ENCODE measurements around the gene PPP1R13B.

Gene PPP1R13B

DNA sequence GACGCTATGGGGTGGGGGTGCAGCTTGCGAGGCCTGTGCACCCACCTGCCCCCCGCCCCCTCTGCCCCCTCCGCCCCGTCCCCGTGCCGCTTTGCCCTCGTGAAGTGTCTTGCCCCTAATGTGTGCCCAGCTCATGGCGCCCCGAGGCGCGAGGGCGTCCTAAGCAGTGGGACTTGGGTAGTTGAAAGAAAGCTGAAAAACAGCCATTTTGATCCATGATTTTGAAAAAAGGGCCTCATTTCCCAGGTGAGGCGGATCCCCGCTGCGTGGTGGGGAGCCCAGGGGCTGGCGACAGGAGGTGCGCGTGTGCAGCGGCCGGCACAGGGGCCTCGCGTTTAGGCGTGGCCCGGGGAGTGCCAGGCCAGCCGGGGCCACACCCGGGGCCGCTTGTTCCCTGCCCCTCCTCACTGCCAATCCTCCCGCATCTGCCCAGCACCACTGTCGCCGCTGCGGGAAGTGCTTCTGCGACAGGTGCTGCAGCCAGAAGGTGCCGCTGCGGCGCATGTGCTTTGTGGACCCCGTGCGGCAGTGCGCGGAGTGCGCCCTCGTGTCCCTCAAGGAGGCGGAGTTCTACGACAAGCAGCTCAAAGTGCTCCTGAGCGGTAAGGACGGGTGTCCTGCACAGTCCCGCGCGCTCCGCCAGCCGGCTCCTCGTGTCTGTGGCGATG is 119.9 kb downstream of the PPP1R13B start:
- DNase-seq, result no peak

DNA sequence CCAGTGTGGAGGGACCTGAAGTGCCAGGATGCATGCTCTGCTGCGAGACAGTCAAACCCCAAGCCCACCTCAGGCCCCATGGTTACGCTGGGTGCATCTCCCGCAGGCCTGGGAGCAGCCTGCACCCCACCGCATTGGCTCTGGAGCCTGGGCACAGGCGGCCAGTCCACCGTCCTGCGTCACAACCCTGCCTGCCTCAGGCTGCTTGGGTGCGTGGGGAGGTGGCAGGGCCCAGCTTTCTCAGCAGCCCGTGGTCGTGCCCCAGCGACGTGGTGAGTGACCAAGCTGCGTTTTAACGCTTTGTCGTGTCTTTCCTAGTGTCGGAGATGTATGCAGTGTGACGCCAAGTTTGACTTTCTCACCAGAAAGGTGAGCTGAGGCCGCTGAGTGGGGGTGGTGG is 120.9 kb downstream of the PPP1R13B start:
- DNase-seq, result no peak

DNA sequence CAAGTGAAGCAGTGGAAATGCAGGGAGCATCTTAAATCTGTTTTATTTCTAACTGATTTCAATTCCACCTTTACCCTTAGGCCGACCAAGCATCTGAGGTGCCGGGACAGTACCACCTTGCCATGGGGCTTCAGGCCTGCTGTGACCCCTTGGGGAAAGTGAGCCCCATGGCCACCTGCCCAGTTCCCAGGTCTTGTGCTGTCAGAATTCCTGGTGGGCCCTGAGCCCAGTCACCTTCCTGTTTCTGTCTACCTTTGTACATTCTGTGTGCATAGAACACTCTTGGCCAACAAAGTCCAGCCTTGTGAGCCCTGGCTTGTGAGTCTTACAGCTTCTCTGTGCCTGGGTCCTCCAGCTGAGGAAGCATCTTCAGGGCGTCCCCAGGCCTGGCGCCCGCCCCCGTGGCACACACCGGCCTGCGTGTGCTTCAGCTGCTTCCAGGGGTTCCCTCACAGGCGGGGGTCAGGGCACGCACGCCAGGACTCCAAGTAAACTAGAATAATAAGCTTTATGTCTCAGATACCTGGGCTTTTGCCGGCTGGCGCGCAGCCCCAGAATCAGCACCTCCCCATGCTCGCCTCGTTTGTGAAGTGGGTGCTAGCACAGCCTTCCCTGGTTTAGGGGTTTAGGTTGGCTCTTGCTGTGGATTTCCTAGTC is 121.5 kb downstream of the PPP1R13B start:
- no peak for DNase-seq

DNA sequence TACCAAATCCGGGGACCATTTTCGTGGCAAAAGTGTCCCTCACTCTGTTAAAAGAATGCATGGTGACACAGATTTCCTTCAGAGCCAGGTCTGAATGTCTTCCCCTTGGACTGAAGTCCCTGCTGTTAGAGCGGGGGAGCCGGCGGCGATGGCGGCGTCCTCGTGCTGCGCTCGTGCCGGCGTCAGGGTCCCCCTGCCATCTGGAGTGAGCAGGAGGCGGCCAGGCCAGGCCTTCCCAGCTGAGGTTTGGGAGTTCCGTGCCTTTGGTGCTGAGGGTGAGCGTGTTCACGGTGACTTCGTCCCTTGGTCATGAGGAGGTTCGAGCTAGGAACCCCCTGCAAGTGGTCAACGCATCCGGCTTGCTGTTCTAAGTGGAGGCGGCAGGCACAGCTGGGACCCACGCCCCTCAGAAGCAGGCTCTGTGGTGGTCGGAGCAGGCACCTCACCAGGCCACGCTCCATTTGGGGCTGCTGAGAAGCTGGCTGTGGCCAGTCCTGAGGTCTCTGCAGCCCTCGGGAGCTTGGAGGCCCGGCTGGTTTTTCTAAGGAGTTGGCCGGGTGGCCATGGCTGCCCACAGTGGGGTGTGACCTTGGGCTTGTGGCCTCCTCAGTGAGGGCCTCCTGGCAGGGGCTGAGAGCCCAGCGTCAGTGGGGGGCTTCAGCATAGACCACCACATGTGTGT is 122.2 kb downstream of the PPP1R13B start:
- no peak for DNase-seq

DNA sequence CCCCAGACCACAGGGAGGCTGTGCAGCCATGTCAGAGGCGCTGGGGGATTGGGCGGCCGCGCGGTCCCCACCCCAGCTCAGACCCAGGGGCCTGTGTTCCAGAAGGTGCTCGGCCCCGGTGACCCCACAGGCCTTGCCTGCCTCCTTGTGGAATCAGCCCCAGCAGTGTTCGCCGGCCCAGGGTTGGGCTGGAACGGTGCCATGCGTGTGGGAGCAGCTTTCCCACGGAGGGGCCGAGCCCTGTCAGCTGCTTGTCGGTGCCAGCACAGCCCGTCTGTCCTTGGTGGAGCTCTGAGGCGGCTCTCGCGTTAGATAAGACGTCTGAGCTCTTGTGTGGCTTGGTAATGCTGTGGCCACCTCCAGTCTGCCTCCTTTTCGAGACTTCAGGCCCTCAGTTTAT is 123.3 kb downstream of the PPP1R13B start:
- no peak for DNase-seq

DNA sequence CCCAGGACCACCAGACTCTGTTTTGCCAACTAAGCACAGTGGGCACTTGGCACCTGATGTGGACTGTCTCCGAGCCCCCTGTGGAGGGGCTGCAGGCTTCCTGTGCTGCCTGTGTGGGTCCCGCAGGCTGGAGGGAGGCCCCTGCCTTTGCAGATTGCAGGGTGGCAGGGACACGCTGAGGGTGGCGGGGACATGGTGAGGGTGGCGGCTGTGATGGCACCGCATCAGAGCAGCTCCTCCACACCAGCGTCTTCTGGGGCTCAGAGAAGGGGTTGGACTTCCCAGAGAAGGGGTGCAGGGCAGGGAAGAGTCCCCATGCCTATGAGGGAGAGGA is 123.7 kb downstream of the PPP1R13B start:
- no peak for DNase-seq

DNA sequence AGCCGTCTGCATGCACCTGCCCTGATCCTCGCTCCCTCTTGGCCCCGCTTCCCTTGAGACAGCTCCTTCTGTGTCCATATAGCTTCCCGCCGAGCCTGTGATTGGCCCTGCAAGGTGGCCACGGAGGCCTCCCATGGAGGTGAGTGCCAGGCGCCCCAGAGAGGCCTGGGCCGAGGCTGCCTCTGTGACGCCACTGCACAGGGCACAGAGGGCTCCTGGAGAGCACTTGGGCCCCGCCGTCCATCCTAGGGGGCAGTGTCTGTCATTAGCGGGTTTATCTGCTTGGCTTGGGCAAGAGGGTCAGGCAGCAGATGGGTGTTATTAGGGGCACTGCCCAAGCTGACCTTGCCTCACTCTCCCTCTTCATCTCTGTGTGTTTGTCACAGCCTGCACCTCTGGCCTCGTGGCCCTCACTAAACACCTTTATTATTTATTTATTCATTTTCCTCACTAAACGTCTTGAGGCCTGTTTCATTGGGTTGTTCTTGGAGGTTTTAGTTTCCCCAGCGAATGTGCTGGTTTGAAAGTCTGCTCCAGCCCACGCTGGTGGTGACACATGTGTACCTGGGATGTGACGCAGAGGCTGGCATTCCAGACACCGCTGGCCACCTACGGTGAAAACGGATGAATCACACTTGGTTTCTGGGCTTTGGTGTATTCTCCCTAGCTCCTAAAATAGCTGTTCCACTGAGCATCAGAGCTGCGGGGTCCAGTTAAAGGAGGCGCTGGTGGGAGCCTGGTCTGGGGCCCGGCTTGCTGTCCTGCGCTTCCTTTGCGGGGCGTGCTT is 125.8 kb downstream of the PPP1R13B start:
- no peak for DNase-seq

DNA sequence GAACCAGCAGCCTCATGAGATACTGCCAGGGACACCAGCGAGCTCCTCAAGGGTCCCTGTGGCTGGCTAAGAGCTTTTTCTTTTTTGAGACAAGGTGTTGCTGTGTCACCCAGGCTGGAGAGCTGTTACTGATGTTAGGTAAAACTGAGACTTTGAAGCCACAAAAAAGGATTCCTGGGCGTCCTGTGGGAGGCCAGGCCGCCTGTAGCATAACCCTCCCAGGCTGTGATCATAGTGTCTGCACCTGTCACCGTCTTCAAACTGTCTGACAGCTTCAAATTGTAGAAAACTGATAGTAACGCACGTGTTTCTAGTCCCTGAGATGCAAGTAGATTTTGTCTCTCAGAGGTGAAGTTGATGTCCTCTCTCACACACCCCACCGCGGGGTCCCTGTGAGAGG is 127.6 kb downstream of the PPP1R13B start:
- no peak for DNase-seq

DNA sequence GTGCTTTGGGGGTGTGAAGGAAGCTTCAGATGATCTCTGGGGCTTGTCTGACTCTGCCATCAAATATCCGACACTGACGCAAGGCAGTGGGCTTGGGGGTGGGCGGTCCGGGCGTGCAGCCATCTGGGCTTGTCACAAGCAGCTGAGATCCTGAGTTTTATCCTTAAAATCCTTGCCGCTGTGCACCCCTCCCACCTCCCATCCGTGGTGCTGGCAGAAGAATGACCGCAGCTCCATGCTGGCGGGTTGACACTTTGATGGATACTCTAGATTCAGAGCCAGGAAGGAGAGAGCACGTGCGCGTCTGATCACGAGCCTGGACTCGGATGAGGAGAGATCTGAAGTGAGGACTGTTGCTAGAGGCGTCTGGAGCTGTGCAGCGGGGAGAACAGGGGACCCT is 128.8 kb downstream of the PPP1R13B start:
- no peak for DNase-seq

DNA sequence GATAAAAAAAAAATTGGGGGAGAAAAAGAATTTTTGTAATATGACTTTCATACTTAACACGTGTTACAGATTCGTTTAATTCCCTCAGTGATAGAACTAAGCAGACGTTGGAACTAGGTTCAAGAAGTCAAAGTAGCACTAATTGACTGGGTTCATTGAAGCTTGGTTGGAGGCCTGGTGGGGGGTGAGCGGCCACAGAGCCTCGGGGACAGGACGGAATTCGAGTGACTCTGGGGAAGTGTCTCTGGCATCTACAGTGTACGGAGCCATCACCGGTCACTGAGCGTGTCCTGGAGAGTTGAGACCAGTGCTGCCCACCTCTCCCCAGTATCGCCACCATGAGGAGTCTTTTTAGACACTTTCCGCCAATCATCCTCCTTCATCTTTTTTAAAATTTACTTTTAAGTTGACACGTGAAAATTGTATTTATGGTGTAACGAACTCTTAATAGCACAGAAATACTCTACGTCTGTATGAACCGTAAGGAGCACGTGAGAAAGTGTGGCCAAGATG is 130.4 kb downstream of the PPP1R13B start:
- no peak for DNase-seq

DNA sequence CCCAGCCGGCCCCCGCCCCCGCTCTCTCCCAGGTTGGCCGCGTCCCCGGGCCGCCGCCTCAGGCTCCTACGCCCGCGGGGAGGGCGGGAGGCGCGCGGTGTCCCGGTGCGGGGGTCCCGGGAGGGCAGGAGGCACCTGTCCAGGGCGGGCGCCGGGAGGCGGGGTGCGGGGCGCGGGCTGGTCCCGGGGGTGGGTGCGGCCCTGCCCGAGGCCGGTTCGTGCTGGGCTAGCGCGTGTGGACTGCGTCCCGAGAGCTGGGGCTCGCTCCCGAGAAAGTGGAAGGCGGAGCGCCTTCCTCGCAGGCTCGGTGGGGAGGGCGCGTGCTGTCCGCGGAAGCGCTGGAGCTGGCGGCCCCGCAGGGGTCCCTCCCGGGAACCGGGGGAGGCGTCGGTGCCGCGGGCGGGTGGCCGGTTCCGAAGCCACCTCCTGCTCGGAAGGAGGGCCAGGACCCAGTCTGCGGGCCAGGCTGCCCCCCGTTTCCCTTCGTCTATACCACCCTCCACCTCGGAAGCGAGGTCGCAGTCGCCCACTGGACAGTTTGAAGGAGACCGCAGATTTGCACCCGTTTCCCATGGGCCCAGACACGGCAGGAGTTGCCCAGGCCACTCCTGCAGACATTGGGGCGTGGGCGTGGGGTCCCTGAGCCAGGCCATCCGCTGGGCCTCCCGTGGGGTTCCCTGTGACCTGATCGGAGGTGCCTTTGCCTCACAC is 131.1 kb downstream of the PPP1R13B start:
- peak in 1 of 5 donors; percentile 28 for DNase-seq

DNA sequence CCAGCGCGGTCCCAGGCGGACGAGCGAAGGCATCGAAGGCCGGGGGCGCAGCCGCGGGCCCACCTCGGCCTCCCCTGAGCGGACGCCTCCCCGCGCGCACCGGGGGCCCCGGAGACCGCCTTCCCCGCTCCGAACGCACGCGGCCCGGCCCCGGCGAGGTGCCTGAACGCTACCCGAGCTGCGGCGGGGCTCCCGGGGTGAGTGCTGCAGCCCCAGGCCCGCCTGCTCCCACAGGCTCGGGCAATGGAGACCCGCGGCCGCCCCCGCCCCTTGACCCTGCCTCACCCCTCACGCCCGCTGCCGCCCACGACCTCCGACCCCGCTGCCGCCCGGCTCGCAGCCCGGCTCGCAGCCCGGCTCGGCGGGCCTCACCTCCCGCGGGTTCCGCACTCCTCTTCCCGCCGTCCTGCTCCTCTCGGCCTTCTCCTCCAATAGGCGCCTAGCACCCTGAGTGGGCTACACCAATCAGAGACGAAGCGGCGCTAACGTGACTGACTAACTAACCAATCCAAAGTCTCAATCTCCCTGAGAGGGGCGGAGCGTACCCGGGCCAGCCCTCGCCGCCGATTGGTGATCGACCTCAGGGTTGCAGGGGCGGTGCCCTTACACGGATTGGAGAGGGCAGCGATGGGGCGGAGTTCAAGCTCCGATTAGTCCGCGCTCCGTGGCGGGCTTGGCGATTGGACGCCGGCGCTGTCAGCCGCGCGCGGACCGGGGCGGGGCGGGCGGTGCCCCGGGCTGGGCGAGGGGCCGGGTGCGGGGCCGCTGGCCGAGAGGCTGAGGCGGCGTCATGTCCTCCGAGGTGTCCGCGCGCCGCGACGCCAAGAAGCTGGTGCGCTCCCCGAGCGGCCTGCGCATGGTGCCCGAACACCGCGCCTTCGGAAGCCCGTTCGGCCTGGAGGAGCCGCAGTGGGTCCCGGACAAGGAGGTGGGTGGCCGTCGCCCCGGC is 132.0 kb downstream of the PPP1R13B start, which contains the start of the genes XRCC3 and ZFYVE21:
TSS of gene XRCC3 (minus strand) at position 400 of the 949 bp plus-strand sequence. CDS start 4,364 bp downstream, outside the sequence.
TSS of gene ZFYVE21 (plus strand) at position 759 of the 949 bp plus-strand sequence. CDS start at position 791, 32 bp downstream.
- DNase-seq, result peak; percentile 98 to 99 (median 99)

DNA sequence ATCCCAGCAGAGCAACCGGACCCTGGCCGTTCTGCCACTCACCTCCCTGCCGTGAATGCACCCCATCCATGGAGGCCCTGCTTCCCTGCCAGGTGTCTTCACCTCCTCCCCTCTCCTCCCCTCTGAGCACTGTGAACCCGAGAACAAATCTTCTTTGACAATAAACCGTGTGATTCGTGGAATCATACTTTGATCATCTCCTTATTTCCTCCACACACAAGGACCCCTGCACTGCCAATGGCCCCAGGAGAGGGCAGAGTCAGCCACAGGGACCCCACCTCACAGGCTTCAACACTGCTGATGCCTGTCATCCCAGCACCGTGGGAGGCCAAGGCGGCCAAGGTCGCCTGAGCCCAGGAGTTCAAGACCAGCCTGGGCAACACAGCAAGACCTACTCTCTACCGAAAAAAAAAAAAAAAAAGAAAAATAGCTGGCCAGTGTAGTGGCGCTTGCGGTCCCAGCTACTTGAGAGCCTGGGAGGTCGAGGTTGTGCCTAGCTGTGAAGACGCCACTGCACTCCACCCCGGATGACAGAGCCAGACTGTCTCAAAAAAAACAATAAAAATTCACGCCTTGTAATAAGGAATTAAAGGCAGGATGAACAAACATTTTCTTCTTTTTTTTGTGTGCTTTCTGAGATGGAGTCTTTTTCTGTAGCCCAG is 133.2 kb downstream of the PPP1R13B start:
- DNase-seq, result no peak

DNA sequence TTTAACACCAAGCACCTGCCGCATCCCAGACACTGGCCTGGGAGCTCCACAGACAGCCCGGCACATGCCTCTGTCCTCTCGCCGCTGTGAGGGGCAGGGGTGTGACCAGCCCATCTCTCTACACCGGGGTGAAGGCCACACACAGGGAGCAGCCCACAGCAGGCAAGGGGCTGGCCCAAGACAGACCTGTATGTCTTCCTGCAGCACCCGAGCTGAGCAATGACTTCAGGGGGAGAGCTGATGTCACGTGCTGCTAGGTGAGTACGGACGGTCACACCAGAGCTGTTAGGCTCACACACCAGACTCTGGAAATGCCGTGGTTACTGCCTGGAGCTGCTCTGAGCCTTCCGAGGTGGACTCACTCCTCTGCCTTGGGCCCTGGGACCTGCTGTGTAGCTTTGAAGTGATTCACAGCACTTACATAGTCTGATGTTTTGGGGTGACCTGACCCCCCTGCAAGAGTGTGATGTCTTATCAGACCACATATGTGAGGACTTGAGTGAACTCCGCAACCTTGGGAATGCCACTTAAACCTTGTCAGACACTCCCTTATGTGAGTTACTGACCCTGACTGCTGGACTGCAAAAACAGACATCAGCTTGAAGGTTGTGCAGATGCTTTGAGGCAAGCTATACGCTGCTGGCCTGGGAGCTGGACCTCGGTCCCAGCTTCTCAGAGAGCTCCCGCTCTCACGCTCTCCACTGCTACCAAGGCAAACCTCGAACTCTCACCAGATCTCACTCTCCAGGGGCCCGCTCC is 133.9 kb downstream of the PPP1R13B start:
- DNase-seq, result peak in 1 of 5 donors; percentile 16

DNA sequence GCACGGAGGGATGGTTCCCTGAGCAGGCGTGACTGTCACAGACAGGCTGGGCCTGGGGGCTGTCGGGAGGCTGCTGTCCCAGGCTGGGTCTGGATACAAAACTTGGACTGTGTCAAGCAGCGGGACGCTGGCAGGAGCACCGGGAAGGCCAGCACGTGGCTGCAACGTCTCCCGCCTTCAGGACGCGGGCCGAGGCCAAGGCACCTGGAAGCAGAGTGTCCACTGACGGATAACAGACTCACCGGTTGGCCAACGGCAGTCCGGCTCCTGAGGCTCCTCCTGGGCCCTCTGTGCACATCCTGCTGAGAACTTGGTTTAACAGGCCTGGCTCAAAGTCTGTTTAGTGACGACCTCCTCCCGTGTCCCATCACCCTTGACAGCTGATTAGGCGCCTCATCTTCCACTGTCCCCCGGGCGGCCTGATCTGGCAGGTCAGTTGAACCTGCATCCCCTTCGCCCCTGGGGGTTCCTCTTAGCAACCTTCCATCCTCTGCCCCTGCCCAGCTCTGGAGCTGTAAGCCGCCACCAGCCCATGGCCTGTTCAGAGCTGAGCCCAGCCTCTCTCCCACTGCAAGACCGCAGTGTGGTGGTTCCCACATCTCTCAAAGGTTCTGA is 134.6 kb downstream of the PPP1R13B start:
- no peak for DNase-seq

DNA sequence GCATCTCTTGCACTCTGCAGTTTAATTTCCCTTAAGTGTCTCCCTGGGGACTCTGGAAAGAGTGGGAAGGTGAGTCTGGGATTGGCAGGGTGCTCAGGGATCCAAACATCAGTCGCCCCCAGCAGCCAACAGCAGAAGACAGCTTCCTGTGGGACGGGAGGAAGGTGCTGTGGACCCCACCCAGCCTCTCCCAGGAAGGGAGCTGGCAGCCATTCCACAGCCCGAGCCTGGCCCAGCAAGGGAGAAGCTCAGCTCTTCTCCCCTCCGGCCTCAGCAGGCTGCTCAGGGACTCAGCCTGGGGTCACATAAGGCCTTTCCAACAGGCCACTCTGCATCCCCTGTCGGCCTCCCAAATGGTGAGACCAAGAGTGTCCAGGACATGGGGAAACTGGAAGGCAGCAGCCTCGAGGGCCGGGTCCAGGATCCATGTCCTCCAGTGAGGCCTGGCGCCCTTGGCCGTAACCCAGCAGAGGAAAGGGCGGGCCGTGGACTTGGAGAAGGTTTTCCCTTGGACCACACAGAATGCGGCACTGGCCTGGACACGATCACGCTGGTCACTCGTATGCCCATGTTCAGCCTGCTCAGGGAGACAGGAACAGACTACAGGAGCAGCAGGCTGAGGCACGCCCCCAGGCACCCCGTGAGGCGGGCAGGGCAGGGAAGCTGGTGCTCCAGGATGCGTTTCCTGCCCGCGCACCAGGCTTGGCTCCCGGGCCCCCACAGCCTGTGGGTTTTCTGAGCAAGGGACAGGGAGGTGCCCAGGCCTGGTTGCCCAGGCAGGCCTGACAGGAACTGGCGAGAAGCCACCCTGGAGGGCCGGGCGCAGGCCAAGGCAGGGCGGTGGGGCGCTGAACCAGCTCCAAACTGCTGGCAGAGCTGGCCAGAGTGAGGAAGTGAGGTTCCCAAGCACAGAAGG is 135.6 kb downstream of the PPP1R13B start:
- DNase-seq, result no peak

DNA sequence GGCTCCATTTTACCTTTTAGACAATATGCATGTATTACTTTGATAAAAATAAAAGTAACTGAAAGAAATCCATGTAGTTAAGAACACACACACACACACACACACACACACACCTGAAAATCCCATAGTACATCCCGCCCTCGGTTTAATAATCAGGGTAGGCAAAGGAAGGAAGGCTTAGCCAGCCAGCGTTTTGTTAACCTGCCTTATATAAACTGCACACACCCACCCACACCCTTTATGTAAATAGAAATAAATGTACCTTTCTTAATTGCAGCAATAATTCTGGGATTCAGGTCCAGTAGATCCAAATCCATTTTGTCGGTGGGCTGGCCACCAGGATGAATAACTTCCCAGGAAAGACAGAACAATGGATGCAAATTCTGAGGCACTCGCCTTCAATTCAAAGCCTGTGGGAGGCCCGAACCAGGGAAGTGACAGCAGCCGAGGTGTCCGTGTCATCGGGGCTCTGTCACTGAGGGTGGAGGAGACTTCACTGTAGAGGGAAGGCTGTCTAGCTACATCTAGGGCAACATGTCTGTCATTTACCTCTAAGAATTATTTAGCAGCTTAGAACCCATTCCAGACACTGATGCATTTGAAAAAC is 136.5 kb downstream of the PPP1R13B start:
- no peak for DNase-seq

DNA sequence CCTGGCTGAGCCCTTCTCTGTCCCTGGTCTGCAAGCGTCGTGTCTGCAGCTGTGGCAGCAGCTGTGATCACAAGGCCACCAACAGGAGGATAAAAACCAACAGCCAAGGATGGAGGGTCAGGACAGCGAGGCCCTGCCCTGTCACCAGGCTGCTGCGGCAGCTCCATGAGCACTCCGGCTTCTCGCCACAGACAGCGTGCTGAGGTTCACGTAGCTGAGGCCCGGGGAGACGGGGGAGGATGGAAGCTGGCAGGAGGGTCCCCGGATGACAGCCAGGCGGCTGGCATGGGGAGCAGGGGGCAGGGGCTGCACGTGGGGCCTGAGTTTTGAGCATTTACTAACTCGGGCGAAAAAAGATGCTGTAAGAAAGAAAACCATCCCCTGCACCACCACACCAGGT is 137.6 kb downstream of the PPP1R13B start:
- DNase-seq, result no peak
